ENCODE results near the gene PTPRN2.

PTPRN2 gene

GRCh38 chr7:158491094-158491493, 96.5 kb downstream of the PTPRN2 start:
- Histone ChIP-seq H3K27ac (ENCODE audit: low read depth, low read length) (no peak overlapping the region), H3K9ac (ENCODE audit: low read length) (no peak overlapping the region), H3K36me3 (ENCODE audit: control insufficient read depth, insufficient read depth, low read length) (no peaks in the 10 kb centered on the region), H3K4me3 (ENCODE audit: low read length) (no peak overlapping the region), H3K4me1 (ENCODE audit: control insufficient read depth, insufficient read depth, low read length) (no peaks in the 10 kb centered on the region), H3K27me3 (ENCODE audit: control insufficient read depth, insufficient read depth, low read length) (no peaks in the 10 kb centered on the region)

GRCh38 chr7:158490171-158490782, 97.3 kb downstream of the PTPRN2 start:
- H3K4me3 ChIP-seq (ENCODE audit: low read length), result no peak overlapping the region
- H3K9ac ChIP-seq (ENCODE audit: low read length), result no peak overlapping the region
- no peak overlapping the region for H3K27ac ChIP-seq (ENCODE audit: low read depth, low read length)
- no peaks in the 10 kb centered on the region for H3K4me1 ChIP-seq (ENCODE audit: control insufficient read depth, insufficient read depth, low read length)
- H3K36me3 ChIP-seq (ENCODE audit: control insufficient read depth, insufficient read depth, low read length), result no peaks in the 10 kb centered on the region
- H3K27me3 ChIP-seq (ENCODE audit: control insufficient read depth, insufficient read depth, low read length), result no peaks in the 10 kb centered on the region

DNA sequence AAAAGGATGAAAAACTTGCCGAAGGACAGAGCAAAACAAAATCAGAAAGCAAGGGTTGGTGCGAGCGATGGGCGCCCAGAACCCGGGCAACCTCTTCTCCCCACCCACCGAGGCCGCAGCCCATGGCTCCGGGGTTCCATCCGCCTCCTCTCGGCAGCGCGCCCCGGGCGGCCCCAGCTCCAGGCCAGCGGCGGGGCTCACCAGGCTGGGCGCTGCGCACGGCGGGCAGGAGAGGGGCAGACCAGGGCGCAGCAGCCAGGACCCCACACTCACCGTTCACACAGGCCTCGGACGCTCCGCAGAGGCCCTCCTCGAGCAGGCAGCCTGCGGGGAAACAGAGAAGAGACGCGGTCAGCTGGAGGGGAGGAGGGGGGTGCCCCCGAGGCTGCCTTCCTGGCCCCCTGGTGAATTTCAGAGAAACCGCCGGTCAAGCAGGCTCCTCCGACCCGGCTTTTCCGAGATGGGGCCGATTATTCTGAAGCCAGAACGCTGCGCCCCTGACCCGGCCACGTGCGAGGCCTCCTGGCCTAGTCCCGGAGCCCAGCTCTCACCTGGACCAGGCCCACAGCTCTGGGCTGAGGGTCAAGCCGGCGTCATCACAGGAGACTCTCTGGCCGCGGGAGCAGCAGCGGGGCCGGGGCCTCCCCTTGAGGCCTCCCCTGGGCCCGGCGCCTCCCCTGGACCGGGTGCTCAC, 98.0 kb downstream of the PTPRN2 start:
- Histone ChIP-seq H3K4me1 (ENCODE audit: control insufficient read depth, insufficient read depth, low read length) (no peaks in the 10 kb centered on the region), H3K27ac (ENCODE audit: low read depth, low read length) (no peak overlapping the region), H3K36me3 (ENCODE audit: control insufficient read depth, insufficient read depth, low read length) (no peaks in the 10 kb centered on the region), H3K4me3 (ENCODE audit: low read length) (no peak overlapping the region), H3K27me3 (ENCODE audit: control insufficient read depth, insufficient read depth, low read length) (no peaks in the 10 kb centered on the region), H3K9ac (ENCODE audit: low read length) (no peak overlapping the region)

DNA sequence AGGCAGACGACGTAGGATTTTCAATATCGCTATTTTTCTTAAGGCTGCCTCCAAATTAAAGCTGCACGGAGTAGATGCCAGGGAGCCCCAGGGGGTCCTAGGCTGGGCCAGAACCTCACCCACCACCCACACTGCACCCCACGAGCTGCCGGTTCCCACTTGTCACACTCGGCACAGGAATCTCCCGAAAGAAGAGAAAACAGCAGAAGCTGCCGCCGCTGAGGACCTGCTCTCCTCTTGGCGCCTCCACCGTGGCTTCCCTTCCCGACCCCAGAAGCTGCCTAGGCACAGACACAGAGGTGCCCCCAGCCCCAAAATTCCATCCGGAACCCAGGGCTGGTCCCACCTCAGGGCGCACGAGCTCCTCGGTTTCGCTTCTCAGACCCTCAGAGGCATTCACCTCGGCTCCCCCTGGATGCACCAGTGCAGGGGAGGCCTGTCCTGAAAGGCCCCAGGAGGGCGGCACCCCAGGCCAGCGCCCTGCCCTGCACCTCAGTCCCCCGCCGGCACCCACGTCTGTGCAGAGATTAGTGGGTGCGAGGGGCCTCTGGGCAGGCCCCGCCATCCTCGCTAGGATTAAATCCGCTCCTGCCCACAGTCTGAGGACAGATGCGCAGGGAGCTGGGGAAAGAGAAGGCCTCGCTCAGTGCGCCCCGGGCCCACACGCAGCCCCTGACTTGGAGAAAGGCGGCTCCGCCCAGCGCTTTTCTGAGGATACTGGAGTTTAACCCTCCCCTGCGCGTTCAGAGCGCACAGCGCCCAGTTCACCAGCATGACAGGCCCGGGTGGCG, 99.2 kb downstream of the PTPRN2 start:
- no peak overlapping the region for H3K9ac ChIP-seq (ENCODE audit: low read length)
- no peak overlapping the region for H3K27ac ChIP-seq (ENCODE audit: low read depth, low read length)
- no peaks in the 10 kb centered on the region for H3K4me1 ChIP-seq (ENCODE audit: control insufficient read depth, insufficient read depth, low read length)
- H3K27me3 ChIP-seq (ENCODE audit: control insufficient read depth, insufficient read depth, low read length), result no peaks in the 10 kb centered on the region
- H3K4me3 ChIP-seq (ENCODE audit: low read length), result no peak overlapping the region
- H3K36me3 ChIP-seq (ENCODE audit: control insufficient read depth, insufficient read depth, low read length), result no peaks in the 10 kb centered on the region

DNA sequence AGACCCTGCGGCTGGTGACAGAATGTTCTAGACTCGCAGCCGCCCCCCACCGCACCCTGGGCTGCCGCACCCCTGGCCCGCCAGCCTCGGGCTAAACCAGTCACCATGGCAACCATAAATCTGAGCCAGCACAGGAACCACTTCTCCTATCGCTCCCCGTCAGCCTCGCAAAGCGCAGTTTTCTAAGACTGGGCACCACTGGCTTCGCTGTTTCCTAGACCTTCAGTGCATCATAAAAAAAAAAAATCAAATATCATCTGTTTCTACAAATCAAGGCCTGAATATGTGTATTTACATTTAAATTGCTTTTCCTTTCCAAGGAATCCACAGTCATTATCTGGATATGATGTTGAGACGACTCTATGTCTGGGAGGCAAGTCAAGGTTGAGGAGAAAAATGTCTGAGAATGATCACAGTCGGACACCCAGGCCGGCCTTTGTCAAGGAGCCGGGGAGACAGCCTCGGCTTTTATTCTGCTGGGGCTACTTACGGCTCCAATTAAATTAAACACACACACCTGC, 99.9 kb downstream of the PTPRN2 start:
- H3K27ac ChIP-seq (ENCODE audit: low read depth, low read length), result no peak overlapping the region
- H3K27me3 ChIP-seq (ENCODE audit: control insufficient read depth, insufficient read depth, low read length), result no peaks in the 10 kb centered on the region
- no peak overlapping the region for H3K4me3 ChIP-seq (ENCODE audit: low read length)
- H3K4me1 ChIP-seq (ENCODE audit: control insufficient read depth, insufficient read depth, low read length), result no peaks in the 10 kb centered on the region
- no peak overlapping the region for H3K9ac ChIP-seq (ENCODE audit: low read length)
- H3K36me3 ChIP-seq (ENCODE audit: control insufficient read depth, insufficient read depth, low read length), result no peaks in the 10 kb centered on the region

GRCh38 chr7:158486919-158487318, 100.7 kb downstream of the PTPRN2 start:
- no peak overlapping the region for H3K4me3 ChIP-seq (ENCODE audit: low read length)
- no peaks in the 10 kb centered on the region for H3K36me3 ChIP-seq (ENCODE audit: control insufficient read depth, insufficient read depth, low read length)
- no peak overlapping the region for H3K9ac ChIP-seq (ENCODE audit: low read length)
- no peaks in the 10 kb centered on the region for H3K27me3 ChIP-seq (ENCODE audit: control insufficient read depth, insufficient read depth, low read length)
- H3K4me1 ChIP-seq (ENCODE audit: control insufficient read depth, insufficient read depth, low read length), result no peaks in the 10 kb centered on the region
- H3K27ac ChIP-seq (ENCODE audit: low read depth, low read length), result no peak overlapping the region

- no peak overlapping the region for H3K9ac ChIP-seq (ENCODE audit: low read length)
- no peaks in the 10 kb centered on the region for H3K4me1 ChIP-seq (ENCODE audit: control insufficient read depth, insufficient read depth, low read length)
- H3K27ac ChIP-seq (ENCODE audit: low read depth, low read length), result no peak overlapping the region
- H3K27me3 ChIP-seq (ENCODE audit: control insufficient read depth, insufficient read depth, low read length), result no peaks in the 10 kb centered on the region
- no peak overlapping the region for H3K4me3 ChIP-seq (ENCODE audit: low read length)
- H3K36me3 ChIP-seq (ENCODE audit: control insufficient read depth, insufficient read depth, low read length), result no peaks in the 10 kb centered on the region
Measured at GRCh38 chr7:158484801-158485531, 102.7 kb downstream of the PTPRN2 start.

DNA sequence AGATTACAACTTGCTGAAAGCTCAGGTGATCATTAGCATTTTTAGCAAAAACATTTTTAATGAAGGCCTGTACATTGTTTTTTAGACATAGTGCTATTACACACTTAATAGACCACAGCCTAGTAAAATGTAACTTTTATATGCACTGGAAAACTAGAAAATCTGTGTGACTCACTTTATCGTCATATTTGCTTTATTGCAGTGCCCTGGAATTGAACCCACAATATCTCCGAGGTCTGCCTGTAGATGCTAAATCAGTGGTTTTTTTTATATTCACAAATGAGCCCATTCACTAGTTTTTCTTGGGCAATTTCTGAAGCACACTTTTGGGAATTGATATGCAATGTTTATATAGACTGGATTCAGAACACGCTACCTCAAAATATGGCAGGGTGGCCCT, 105.1 kb downstream of the PTPRN2 start:
- Histone ChIP-seq H3K27me3 (ENCODE audit: control insufficient read depth, insufficient read depth, low read length) (no peaks in the 10 kb centered on the region), H3K4me3 (ENCODE audit: low read length) (no peak overlapping the region), H3K27ac (ENCODE audit: low read depth, low read length) (no peak overlapping the region), H3K9ac (ENCODE audit: low read length) (no peak overlapping the region), H3K36me3 (ENCODE audit: control insufficient read depth, insufficient read depth, low read length) (no peaks in the 10 kb centered on the region), H3K4me1 (ENCODE audit: control insufficient read depth, insufficient read depth, low read length) (no peaks in the 10 kb centered on the region)

DNA sequence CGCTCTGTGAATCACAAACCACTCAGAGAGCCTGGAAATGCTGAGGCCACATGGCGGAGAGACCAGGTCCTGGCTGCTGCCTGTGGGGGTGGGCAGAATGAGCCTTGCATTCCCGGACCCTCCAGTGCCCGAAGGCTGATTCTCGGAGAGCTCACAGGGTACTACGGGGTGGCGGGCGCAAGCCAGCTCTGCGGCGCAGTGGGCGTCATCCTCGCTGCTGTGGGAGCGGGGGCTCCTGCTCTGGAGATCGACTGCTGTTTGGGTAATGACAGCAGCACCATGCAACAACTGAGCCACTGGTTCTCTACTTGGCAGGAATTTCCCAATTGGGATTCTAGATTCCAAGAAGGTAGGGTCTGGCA, 108.0 kb downstream of the PTPRN2 start:
- H3K27me3 ChIP-seq (ENCODE audit: control insufficient read depth, insufficient read depth, low read length), result no peaks in the 10 kb centered on the region
- H3K36me3 ChIP-seq (ENCODE audit: control insufficient read depth, insufficient read depth, low read length), result no peaks in the 10 kb centered on the region
- no peak overlapping the region for H3K27ac ChIP-seq (ENCODE audit: low read depth, low read length)
- no peaks in the 10 kb centered on the region for H3K4me1 ChIP-seq (ENCODE audit: control insufficient read depth, insufficient read depth, low read length)
- no peak overlapping the region for H3K9ac ChIP-seq (ENCODE audit: low read length)
- H3K4me3 ChIP-seq (ENCODE audit: low read length), result no peak overlapping the region

DNA sequence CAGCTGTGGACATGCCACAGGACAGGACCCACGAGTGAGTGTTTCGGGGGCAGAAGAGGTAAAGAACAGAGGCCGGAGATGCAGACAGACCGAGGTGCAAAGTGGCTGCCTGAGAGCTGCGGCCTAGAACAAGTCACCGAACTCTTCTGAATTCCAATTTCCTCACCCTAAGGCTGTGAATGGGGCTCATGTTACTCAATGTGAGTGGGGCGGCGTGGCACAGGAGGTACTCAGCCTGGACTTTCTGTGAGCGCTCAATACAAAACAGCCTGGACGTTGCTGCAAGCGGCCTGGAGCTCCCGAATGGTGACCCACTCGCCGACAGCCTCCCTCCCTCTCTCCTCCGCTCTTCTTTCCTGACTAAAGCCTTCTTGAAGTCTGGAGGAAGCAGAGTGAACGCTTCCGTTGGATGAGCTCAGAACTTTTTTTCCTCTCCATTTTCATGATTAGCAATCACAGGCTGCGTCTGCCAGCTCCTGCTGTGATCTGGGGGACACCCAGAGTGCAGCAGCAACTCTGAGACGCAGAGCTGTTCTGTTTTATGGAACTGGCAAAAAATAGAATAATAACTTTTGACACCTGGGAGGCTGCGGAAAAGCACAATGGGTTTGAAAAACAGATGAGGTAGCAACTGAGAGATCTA, 108.5 kb downstream of the PTPRN2 start:
- H3K27ac ChIP-seq (ENCODE audit: low read depth, low read length), result no peak overlapping the region
- H3K9ac ChIP-seq (ENCODE audit: low read length), result no peak overlapping the region
- H3K4me1 ChIP-seq (ENCODE audit: control insufficient read depth, insufficient read depth, low read length), result no peaks in the 10 kb centered on the region
- no peaks in the 10 kb centered on the region for H3K27me3 ChIP-seq (ENCODE audit: control insufficient read depth, insufficient read depth, low read length)
- no peaks in the 10 kb centered on the region for H3K36me3 ChIP-seq (ENCODE audit: control insufficient read depth, insufficient read depth, low read length)
- no peak overlapping the region for H3K4me3 ChIP-seq (ENCODE audit: low read length)

DNA sequence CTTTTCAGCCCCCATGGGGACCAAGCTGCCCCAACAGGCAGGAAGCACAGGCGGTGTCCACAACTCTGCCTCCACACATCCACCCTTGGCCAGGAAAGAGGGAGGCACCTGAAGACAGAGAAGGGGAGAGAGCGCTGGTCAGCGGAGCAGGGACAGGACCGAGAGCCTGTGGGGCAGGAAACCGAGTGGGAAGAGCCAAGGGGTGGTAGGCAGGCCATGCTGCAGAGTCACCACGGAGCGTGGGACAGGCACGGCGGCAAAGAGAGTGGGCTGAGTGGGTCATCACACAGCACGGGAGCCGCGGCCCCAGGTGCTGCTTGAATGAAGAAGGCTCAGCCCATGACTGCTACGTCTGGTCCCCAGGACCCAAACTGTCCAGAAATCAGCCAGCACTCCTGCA, 109.8 kb downstream of the PTPRN2 start:
- no peaks in the 10 kb centered on the region for H3K4me1 ChIP-seq (ENCODE audit: control insufficient read depth, insufficient read depth, low read length)
- H3K27ac ChIP-seq (ENCODE audit: low read depth, low read length), result no peak overlapping the region
- no peak overlapping the region for H3K9ac ChIP-seq (ENCODE audit: low read length)
- H3K27me3 ChIP-seq (ENCODE audit: control insufficient read depth, insufficient read depth, low read length), result no peaks in the 10 kb centered on the region
- H3K4me3 ChIP-seq (ENCODE audit: low read length), result no peak overlapping the region
- no peaks in the 10 kb centered on the region for H3K36me3 ChIP-seq (ENCODE audit: control insufficient read depth, insufficient read depth, low read length)
